Stimulated activated effector memory CD8-positive, alpha-beta T cell treated with anti-CD3 and anti-CD28 coated beads, Interleukin-12 subunit alpha, Interleukin-12 subunit beta, amount 100 ng/mL, for 72 hours (primary cell): ENCODE measurements around the gene CBLB.

Experiments used
- ATAC-seq: fragments of 150-1000 bp; cut with Tn5 transposase; 2 replicates; pipeline ENCODE4 v1.10.0; 2021
- DNase-seq, 2 donors: peaks; one replicate each; pipeline ENCODE4 v3.0.0; 2021 to 2022; ENCODE audit warnings: low spot score in 2 of 2
- H3K27ac Mint-ChIP-seq: one replicate; pipeline ENCODE4 v1.8.0; 2022; ENCODE audit warnings: mild to moderate bottlenecking, mixed read lengths
- H3K36me3 Mint-ChIP-seq: one replicate; pipeline ENCODE4 v1.8.0; 2022; ENCODE audit warnings: mild to moderate bottlenecking, mixed read lengths
- H3K4me1 Mint-ChIP-seq: one replicate; pipeline ENCODE4 v1.8.0; 2022; ENCODE audit warnings: mixed read lengths
- H3K4me3 Mint-ChIP-seq: one replicate; pipeline ENCODE4 v1.8.0; 2022; ENCODE audit warnings: mild to moderate bottlenecking, mixed read lengths
- H3K9me3 Mint-ChIP-seq: one replicate; pipeline ENCODE4 v1.8.0; 2022; ENCODE audit warnings: mixed read lengths

CBLB gene

GRCh38 chr3:105885256-105885655, 16.4 kb upstream of the CBLB start:
- Mint-ChIP-seq H3K27ac (no peak overlapping the region), H3K4me1 (peaks cover 10% of the 10 kb centered on the region)

GRCh38 chr3:105883798-105884377, 15.1 kb upstream of the CBLB start:
- Mint-ChIP-seq H3K9me3 (no peaks in the 10 kb centered on the region), H3K27ac (no peak overlapping the region), H3K4me3 (peak overlapping the region; percentile 66), H3K4me1 (peaks cover 10% of the 10 kb centered on the region), H3K36me3 (no peaks in the 10 kb centered on the region)
- ATAC-seq: no peak
- no peak for DNase-seq

More at GRCh38 chr3:105885256-105885655, 16.4 kb upstream of the CBLB start:
- Mint-ChIP-seq H3K36me3 (no peaks in the 10 kb centered on the region), H3K4me3 (no peak overlapping the region), H3K9me3 (no peaks in the 10 kb centered on the region)
- ATAC-seq (no peak), DNase-seq (no peak)

- H3K4me1 Mint-ChIP-seq: peaks cover 32% of the 10 kb centered on the region
- no peak overlapping the region for H3K27ac Mint-ChIP-seq
- H3K36me3 Mint-ChIP-seq: peaks cover 6% of the 10 kb centered on the region
- no peaks in the 10 kb centered on the region for H3K9me3 Mint-ChIP-seq
- ATAC-seq (no peak), DNase-seq (no peak)
- H3K4me3 Mint-ChIP-seq: no peak overlapping the region
These were observed 12.0 kb upstream of the CBLB start for GRCh38 chr3:105880681-105881290.

GRCh38 chr3:105878061-105878460, 9.2 kb upstream of the CBLB start:
- Mint-ChIP-seq H3K36me3 (peaks cover 15% of the 10 kb centered on the region), H3K4me1 (peaks cover 37% of the 10 kb centered on the region), H3K9me3 (no peaks in the 10 kb centered on the region), H3K27ac (peak overlapping the region; percentile 96), H3K4me3 (peak overlapping the region; percentile 25)
- ATAC-seq: no peak
- DNase-seq: no peak

- ATAC-seq (peak; percentile 20), DNase-seq (no peak)
- Mint-ChIP-seq H3K27ac (peak overlapping the region; percentile 96), H3K4me3 (peak overlapping the region; percentile 69), H3K4me1 (peaks cover 37% of the 10 kb centered on the region), H3K9me3 (no peaks in the 10 kb centered on the region), H3K36me3 (peaks cover 15% of the 10 kb centered on the region)
These were observed 8.6 kb upstream of the CBLB start for GRCh38 chr3:105877336-105877910.

GRCh38 chr3:105876780-105877327, 8.0 kb upstream of the CBLB start:
- peak overlapping the region; percentile 96 for H3K27ac Mint-ChIP-seq
- DNase-seq (no peak), ATAC-seq (peak; percentile 98)
- H3K4me3 Mint-ChIP-seq: peak overlapping the region; percentile 69
- peaks cover 15% of the 10 kb centered on the region for H3K36me3 Mint-ChIP-seq
- no peaks in the 10 kb centered on the region for H3K9me3 Mint-ChIP-seq
- peaks cover 37% of the 10 kb centered on the region for H3K4me1 Mint-ChIP-seq

GRCh38 chr3:105869861-105870755, 1.3 kb upstream of the CBLB start:
- H3K27ac Mint-ChIP-seq: peak overlapping the region; percentile 96
- H3K9me3 Mint-ChIP-seq: no peaks in the 10 kb centered on the region
- ATAC-seq (no peak), DNase-seq (no peak)
- peaks cover 6% of the 10 kb centered on the region for H3K36me3 Mint-ChIP-seq
- H3K4me1 Mint-ChIP-seq: peaks cover 25% of the 10 kb centered on the region
- H3K4me3 Mint-ChIP-seq: no peak overlapping the region

GRCh38 chr3:105869531-105869833, 670 bp upstream of the CBLB start:
- DNase-seq (no peak), ATAC-seq (no peak)
- Mint-ChIP-seq H3K36me3 (no peaks in the 10 kb centered on the region), H3K4me3 (no peak overlapping the region), H3K9me3 (no peaks in the 10 kb centered on the region), H3K4me1 (peaks cover 25% of the 10 kb centered on the region), H3K27ac (peak overlapping the region; percentile 96)

- peak; percentile 19 for ATAC-seq
These were observed 426 bp downstream of the CBLB start for GRCh38 chr3:105868431-105868741.

GRCh38 chr3:105867712-105868430, 941 bp downstream of the CBLB start:
- peak overlapping the region; percentile 96 for H3K27ac Mint-ChIP-seq
- H3K36me3 Mint-ChIP-seq: no peaks in the 10 kb centered on the region
- no peak for DNase-seq
- peaks cover 31% of the 10 kb centered on the region for H3K4me1 Mint-ChIP-seq
- H3K4me3 Mint-ChIP-seq: no peak overlapping the region
- ATAC-seq: no peak
- H3K9me3 Mint-ChIP-seq: no peaks in the 10 kb centered on the region

More at GRCh38 chr3:105868431-105868741, 426 bp downstream of the CBLB start:
- H3K36me3 Mint-ChIP-seq: no peaks in the 10 kb centered on the region
- H3K4me3 Mint-ChIP-seq: no peak overlapping the region
- H3K27ac Mint-ChIP-seq: peak overlapping the region; percentile 96
- peaks cover 31% of the 10 kb centered on the region for H3K4me1 Mint-ChIP-seq
- DNase-seq: no peak
- no peaks in the 10 kb centered on the region for H3K9me3 Mint-ChIP-seq

GRCh38 chr3:105866656-105867653, 1.9 kb downstream of the CBLB start:
- Mint-ChIP-seq H3K27ac (peak overlapping the region; percentile 96), H3K4me3 (no peak overlapping the region), H3K36me3 (no peaks in the 10 kb centered on the region), H3K4me1 (peaks cover 31% of the 10 kb centered on the region), H3K9me3 (no peaks in the 10 kb centered on the region)
- ATAC-seq (peak; percentile 3), DNase-seq (no peak)

GRCh38 chr3:105865867-105866350, 2.9 kb downstream of the CBLB start:
- Mint-ChIP-seq H3K36me3 (no peaks in the 10 kb centered on the region), H3K4me1 (peaks cover 31% of the 10 kb centered on the region), H3K4me3 (no peak overlapping the region), H3K9me3 (no peaks in the 10 kb centered on the region), H3K27ac (peak overlapping the region; percentile 96)
- DNase-seq (no peak), ATAC-seq (no peak)

- ATAC-seq: no peak
- Mint-ChIP-seq H3K27ac (peak overlapping the region; percentile 67), H3K9me3 (no peaks in the 10 kb centered on the region), H3K4me3 (no peak overlapping the region), H3K36me3 (peaks cover 7% of the 10 kb centered on the region), H3K4me1 (peaks cover 25% of the 10 kb centered on the region)
- no peak for DNase-seq
These were observed 3.7 kb downstream of the CBLB start for GRCh38 chr3:105865016-105865623.
